GM23338 (cell line): ENCODE measurements around the gene FSD1. TPM values are rescaled to one million over a fixed set of nuclear protein-coding genes. Genes with fewer than 3 reads are reported as not detected.

Experiments used
- ATAC-seq: fragments of 200-7000 bp; cut with Tn5 transposase; 3 replicates; pipeline ENCODE4 v1.9.1; 2020
- DNase-seq: peaks from one replicate; pipeline ENCODE4 v3.0.0-alpha.2; 2015; ENCODE audit warnings: low spot score
- H2AFZ ChIP-seq: fragments of 200-600 bp; sonication (generic); 2 replicates; pipeline ENCODE4 v1.8.0; 2016; ENCODE audit warnings: antibody characterized with exemption, mild to moderate bottlenecking, moderate library complexity
- H3F3A ChIP-seq: fragments of 200-600 bp; sonication (generic); replicated peaks from 2 replicates; pipeline ENCODE4 v1.8.0; 2017; ENCODE audit warnings: antibody characterized with exemption, mixed run types, low read depth
- H3K27ac ChIP-seq: fragments of 200-600 bp; sonication (generic); 2 replicates; pipeline ENCODE4 v1.6.1; 2016; ENCODE audit warnings: low read depth
- H3K27me3 ChIP-seq: fragments of 200-600 bp; sonication (generic); 2 replicates; pipeline ENCODE4 v1.8.0; 2016; ENCODE audit warnings: mild to moderate bottlenecking, mixed run types, moderate library complexity; ENCODE audit not compliant: insufficient read depth
- H3K36me3 ChIP-seq: fragments of 200-600 bp; sonication (generic); 2 replicates; pipeline ENCODE4 v1.8.0; 2016; ENCODE audit warnings: mild to moderate bottlenecking; ENCODE audit not compliant: insufficient read depth
- H3K4me1 ChIP-seq: fragments of 200-600 bp; sonication (generic); 2 replicates; pipeline ENCODE4 v1.8.0; 2016; ENCODE audit warnings: mild to moderate bottlenecking, moderate library complexity; ENCODE audit not compliant: insufficient read depth
- H3K4me2 ChIP-seq: fragments of 200-600 bp; sonication (generic); 2 replicates; pipeline ENCODE4 v1.7.1; 2017; ENCODE audit warnings: mixed run types
- H3K4me3 ChIP-seq: fragments of 200-600 bp; sonication (generic); 2 replicates; pipeline ENCODE4 v1.6.1; 2016; ENCODE audit warnings: mixed run types
- H3K79me2 ChIP-seq: fragments of 200-600 bp; sonication (generic); replicated peaks from 2 replicates; pipeline ENCODE4 v1.8.0; 2017; ENCODE audit warnings: mild to moderate bottlenecking; ENCODE audit not compliant: insufficient read depth
- H3K9me2 ChIP-seq: fragments of 200-600 bp; sonication (generic); 2 replicates; pipeline ENCODE4 v1.8.0; 2017; ENCODE audit not compliant: insufficient read depth
- H4K20me1 ChIP-seq: fragments of 200-600 bp; sonication (generic); replicated peaks from 2 replicates; pipeline ENCODE4 v1.8.0; 2017; ENCODE audit warnings: mild to moderate bottlenecking; ENCODE audit not compliant: insufficient read depth
- H3K27ac Mint-ChIP-seq: 2 replicates; pipeline ENCODE4 v1.8.0; 2020; ENCODE audit warnings: inconsistent platforms, mild to moderate bottlenecking, moderate library complexity, mixed read lengths
- H3K27me3 Mint-ChIP-seq: 3 replicates; pipeline ENCODE4 v1.8.0; 2022; ENCODE audit warnings: low read depth, mild to moderate bottlenecking, moderate library complexity, mixed read lengths, inconsistent platforms; ENCODE audit not compliant: insufficient read depth, poor library complexity
- H3K36me3 Mint-ChIP-seq: 3 replicates; pipeline ENCODE4 v1.8.0; 2021; ENCODE audit warnings: low read depth, mild to moderate bottlenecking, inconsistent platforms, moderate library complexity, mixed read lengths
- H3K4me1 Mint-ChIP-seq: 3 replicates; pipeline ENCODE4 v1.8.0; 2020; ENCODE audit warnings: mild to moderate bottlenecking, inconsistent platforms, mixed read lengths
- H3K4me3 Mint-ChIP-seq: 3 replicates; pipeline ENCODE4 v1.8.0; 2021; ENCODE audit warnings: moderate library complexity, mild to moderate bottlenecking, inconsistent platforms, mixed read lengths
- H3K9me3 Mint-ChIP-seq: 3 replicates; pipeline ENCODE4 v1.8.0; 2020; ENCODE audit warnings: moderate library complexity, mild to moderate bottlenecking, inconsistent platforms, mixed read lengths
- CREB1 ChIP-seq: fragments of 250-450 bp; sonication (Bioruptor Pico); IDR thresholded peaks from 2 replicates; pipeline ENCODE4 v1.5.0; 2020; ENCODE audit warnings: low read depth, mild to moderate bottlenecking, moderate library complexity
- REST ChIP-seq: IDR thresholded peaks from one replicate; pipeline ENCODE4 v1.6.1; 2018; ENCODE audit warnings: antibody characterized with exemption; ENCODE audit not compliant: unreplicated experiment
- ZNF114 ChIP-seq: fragments of 250-450 bp; sonication (Bioruptor Pico); IDR thresholded peaks from 2 replicates; pipeline ENCODE4 v1.5.0; 2020; ENCODE audit warnings: mild to moderate bottlenecking, moderate library complexity
- polyA plus RNA-seq: library from polyadenylated mRNA; unstranded; fragments of >200 nt; fragmentation: Nextera tagmentation; extraction: Ambion mirVana; gene quantifications from 2 replicates; pipeline ENCODE4 v1.2.1, GENCODE V29; 2016
- total RNA-seq: library from RNA; depleted of rRNA; stranded (reverse); fragments of >200 nt; shearing (Covaris generic); gene quantifications from 2 replicates; pipeline ENCODE4 v1.2.3, GENCODE V29; 2014
- TF ChIP-seq, protein P1 (sequence below), 2 experiments: fragments of 200-600 bp in 1 of 2; sonication (generic) in 1 of 2; conservative IDR thresholded peaks; 2 replicates each; pipeline versions ENCODE4 v1.5.1 to v1.6.1; 2016 to 2017; ENCODE audit warnings: antibody characterized with exemption in 2 of 2, low read depth in 2 of 2, mild to moderate bottlenecking in 2 of 2, moderate library complexity in 1 of 2
- TF ChIP-seq, protein P2 (sequence below): IDR thresholded peaks from 2 replicates; pipeline ENCODE4 v1.6.1; 2016; ENCODE audit warnings: antibody characterized with exemption

Gene FSD1
- total and polyA plus RNA-seq, 2 experiments from 2014 or later: 50.7 to 82.9 TPM

GRCh38 chr19:4352701-4353121, 48.3 kb downstream of the FSD1 start:
- H3K36me3 Mint-ChIP-seq: peaks cover 20% of the 10 kb centered on the region
- H3K27me3 Mint-ChIP-seq: peaks cover 10% of the 10 kb centered on the region
- no peaks in the 10 kb centered on the region for H3K79me2 ChIP-seq
- H3K9me3 Mint-ChIP-seq: no peaks in the 10 kb centered on the region
- H2AFZ ChIP-seq: no peak overlapping the region
- DNase-seq (peak; percentile 87), ATAC-seq (peak; percentile 84)
- H3K27ac ChIP-seq: no peak overlapping the region
- no peaks in the 10 kb centered on the region; the same call in 1 of the 2 replicates for H3K36me3 ChIP-seq
- no peak overlapping the region for H3K4me2 ChIP-seq
- H3F3A ChIP-seq: 0 out of 2 replicates have a peak, but pooled peaks cover 10% of the 10 kb centered on the region
- no peaks in the 10 kb centered on the region for H3K9me2 ChIP-seq
- no peak overlapping the region for H3K4me3 ChIP-seq
- TF ChIP-seq, protein P1, sequence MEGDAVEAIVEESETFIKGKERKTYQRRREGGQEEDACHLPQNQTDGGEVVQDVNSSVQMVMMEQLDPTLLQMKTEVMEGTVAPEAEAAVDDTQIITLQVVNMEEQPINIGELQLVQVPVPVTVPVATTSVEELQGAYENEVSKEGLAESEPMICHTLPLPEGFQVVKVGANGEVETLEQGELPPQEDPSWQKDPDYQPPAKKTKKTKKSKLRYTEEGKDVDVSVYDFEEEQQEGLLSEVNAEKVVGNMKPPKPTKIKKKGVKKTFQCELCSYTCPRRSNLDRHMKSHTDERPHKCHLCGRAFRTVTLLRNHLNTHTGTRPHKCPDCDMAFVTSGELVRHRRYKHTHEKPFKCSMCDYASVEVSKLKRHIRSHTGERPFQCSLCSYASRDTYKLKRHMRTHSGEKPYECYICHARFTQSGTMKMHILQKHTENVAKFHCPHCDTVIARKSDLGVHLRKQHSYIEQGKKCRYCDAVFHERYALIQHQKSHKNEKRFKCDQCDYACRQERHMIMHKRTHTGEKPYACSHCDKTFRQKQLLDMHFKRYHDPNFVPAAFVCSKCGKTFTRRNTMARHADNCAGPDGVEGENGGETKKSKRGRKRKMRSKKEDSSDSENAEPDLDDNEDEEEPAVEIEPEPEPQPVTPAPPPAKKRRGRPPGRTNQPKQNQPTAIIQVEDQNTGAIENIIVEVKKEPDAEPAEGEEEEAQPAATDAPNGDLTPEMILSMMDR (conservative IDR thresholded peaks at IDR 0.05; ENCODE audit: low read depth in 2 of 2): peak; percentile 83 to 85
- TF ChIP-seq REST: no peak
- TF ChIP-seq CREB1: no peak
- TF ChIP-seq, protein P2, sequence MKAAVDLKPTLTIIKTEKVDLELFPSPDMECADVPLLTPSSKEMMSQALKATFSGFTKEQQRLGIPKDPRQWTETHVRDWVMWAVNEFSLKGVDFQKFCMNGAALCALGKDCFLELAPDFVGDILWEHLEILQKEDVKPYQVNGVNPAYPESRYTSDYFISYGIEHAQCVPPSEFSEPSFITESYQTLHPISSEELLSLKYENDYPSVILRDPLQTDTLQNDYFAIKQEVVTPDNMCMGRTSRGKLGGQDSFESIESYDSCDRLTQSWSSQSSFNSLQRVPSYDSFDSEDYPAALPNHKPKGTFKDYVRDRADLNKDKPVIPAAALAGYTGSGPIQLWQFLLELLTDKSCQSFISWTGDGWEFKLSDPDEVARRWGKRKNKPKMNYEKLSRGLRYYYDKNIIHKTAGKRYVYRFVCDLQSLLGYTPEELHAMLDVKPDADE: no peak
- H3K4me1 Mint-ChIP-seq: 0 out of 3 replicates have a peak, but pooled peaks cover 2% of the 10 kb centered on the region
- H3K27ac Mint-ChIP-seq: 0 out of 2 replicates have a peak overlapping the region, but pooled peaks have one; percentile 44
- H4K20me1 ChIP-seq: peaks cover 10% of the 10 kb centered on the region
- H3K4me1 ChIP-seq: no peaks in the 10 kb centered on the region
- H3K4me3 Mint-ChIP-seq: no peak overlapping the region
- H3K27me3 ChIP-seq: no peaks in the 10 kb centered on the region

GRCh38 chr19:4354282-4354681, 49.9 kb downstream of the FSD1 start:
- no peak overlapping the region for H3K27ac Mint-ChIP-seq
- H3K9me2 ChIP-seq: no peaks in the 10 kb centered on the region
- no peaks in the 10 kb centered on the region for H3K4me1 ChIP-seq
- no peak for ATAC-seq
- H2AFZ ChIP-seq: no peak overlapping the region
- 0 out of 3 replicates have a peak, but pooled peaks cover 2% of the 10 kb centered on the region for H3K4me1 Mint-ChIP-seq
- H3K4me2 ChIP-seq: no peak overlapping the region
- no peak overlapping the region for H3K4me3 Mint-ChIP-seq
- DNase-seq: no peak
- H4K20me1 ChIP-seq: peaks cover 10% of the 10 kb centered on the region
- H3K36me3 ChIP-seq: no peaks in the 10 kb centered on the region; the same call in 1 of the 2 replicates
- H3K9me3 Mint-ChIP-seq: no peaks in the 10 kb centered on the region
- 0 out of 2 replicates have a peak, but pooled peaks cover 10% of the 10 kb centered on the region for H3F3A ChIP-seq
- peaks cover 16% of the 10 kb centered on the region; the same call in 2 of the 3 replicates for H3K36me3 Mint-ChIP-seq
- H3K27ac ChIP-seq: no peak overlapping the region
- no peaks in the 10 kb centered on the region for H3K79me2 ChIP-seq
- H3K27me3 ChIP-seq: no peaks in the 10 kb centered on the region
- peaks cover 5% of the 10 kb centered on the region for H3K27me3 Mint-ChIP-seq
- no peak overlapping the region for H3K4me3 ChIP-seq
- no peak for TF ChIP-seq REST
- TF ChIP-seq ZNF114: no peak
